Effector memory CD4-positive, alpha-beta T cell (primary cell): ENCODE measurements around the gene VKORC1.

Experiments
- DNase-seq, 3 donors: peaks; one replicate each; pipeline ENCODE4 v3.0.0-alpha.2; 2020
- H3K27ac ChIP-seq: 2 replicates; pipeline ENCODE4 v1.7.0; 2013; ENCODE audit warnings: mild to moderate bottlenecking, low read length, moderate library complexity; ENCODE audit not compliant: insufficient read depth, poor library complexity, severe bottlenecking
- H3K27me3 ChIP-seq: replicated peaks from 2 replicates; pipeline ENCODE4 v1.7.0; 2013; ENCODE audit warnings: mild to moderate bottlenecking, low read length; ENCODE audit not compliant: insufficient read depth, control insufficient read depth, poor library complexity, severe bottlenecking
- H3K36me3 ChIP-seq: 2 replicates; pipeline ENCODE4 v1.7.0; 2013; ENCODE audit warnings: mild to moderate bottlenecking, low read length, moderate library complexity; ENCODE audit not compliant: control insufficient read depth, insufficient read depth
- H3K4me1 ChIP-seq: 2 replicates; pipeline ENCODE4 v1.7.0; 2013; ENCODE audit warnings: low read length, mild to moderate bottlenecking; ENCODE audit not compliant: control insufficient read depth, insufficient read depth, poor library complexity, severe bottlenecking
- H3K4me3 ChIP-seq: 2 replicates; pipeline ENCODE4 v1.7.0; 2013; ENCODE audit warnings: low read length, low read depth, mild to moderate bottlenecking; ENCODE audit not compliant: insufficient read depth, poor library complexity, severe bottlenecking
- H3K9me3 ChIP-seq: 2 replicates; pipeline ENCODE4 v1.7.0; 2013; ENCODE audit warnings: mild to moderate bottlenecking, low read length, moderate library complexity; ENCODE audit not compliant: control insufficient read depth

The VKORC1 gene

GRCh38 chr16:31088459-31089183, 6.0 kb downstream of the VKORC1 start, which contains the start of gene PRSS53:
Gene PRSS53 (minus strand): TSS chr16:31088943. CDS start chr16:31088809, 134 bp downstream.
- no peak within 1 kb of the TSS for H3K4me3 ChIP-seq
- peaks cover 26% of the 10 kb centered on the region for H3K36me3 ChIP-seq
- no peak for DNase-seq
- no peaks in the 10 kb centered on the region for H3K9me3 ChIP-seq
- no peaks in the 10 kb centered on the region for H3K27me3 ChIP-seq
- H3K27ac ChIP-seq = no peak within 1 kb of the TSS
- peaks cover 4% of the 10 kb centered on the region for H3K4me1 ChIP-seq

- no peaks in the 10 kb centered on the region for H3K27me3 ChIP-seq
- no peaks in the 10 kb centered on the region for H3K9me3 ChIP-seq
- no peak overlapping the region for H3K27ac ChIP-seq
- H3K4me1 ChIP-seq = no peaks in the 10 kb centered on the region
- H3K4me3 ChIP-seq = no peak overlapping the region
- H3K36me3 ChIP-seq = peaks cover 26% of the 10 kb centered on the region
- no peak for DNase-seq
Measured at GRCh38 chr16:31087971-31088370, 6.6 kb downstream of the VKORC1 start.

- no peak overlapping the region for H3K4me3 ChIP-seq
- no peaks in the 10 kb centered on the region for H3K4me1 ChIP-seq
- H3K27ac ChIP-seq = no peak overlapping the region
- peaks cover 25% of the 10 kb centered on the region for H3K36me3 ChIP-seq
- no peaks in the 10 kb centered on the region for H3K27me3 ChIP-seq
- H3K9me3 ChIP-seq = no peaks in the 10 kb centered on the region
- DNase-seq = no peak
Measured at GRCh38 chr16:31087481-31087880, 7.1 kb downstream of the VKORC1 start.

GRCh38 chr16:31086629-31086906, 8.0 kb downstream of the VKORC1 start:
- no peak for DNase-seq
- H3K27me3 ChIP-seq = no peaks in the 10 kb centered on the region
- no peaks in the 10 kb centered on the region for H3K4me1 ChIP-seq
- H3K4me3 ChIP-seq = no peak overlapping the region
- H3K36me3 ChIP-seq = peaks cover 29% of the 10 kb centered on the region
- H3K27ac ChIP-seq = no peak overlapping the region
- no peaks in the 10 kb centered on the region for H3K9me3 ChIP-seq

- no peaks in the 10 kb centered on the region for H3K4me1 ChIP-seq
- H3K36me3 ChIP-seq = peaks cover 28% of the 10 kb centered on the region
- no peak overlapping the region for H3K27ac ChIP-seq
- no peaks in the 10 kb centered on the region for H3K27me3 ChIP-seq
- no peaks in the 10 kb centered on the region for H3K9me3 ChIP-seq
- DNase-seq = no peak
- H3K4me3 ChIP-seq = no peak overlapping the region
Measured at GRCh38 chr16:31085873-31086628, 8.5 kb downstream of the VKORC1 start.

- Histone ChIP-seq H3K27me3 (no peaks in the 10 kb centered on the region), H3K4me3 (no peak overlapping the region), H3K9me3 (no peaks in the 10 kb centered on the region), H3K27ac (no peak overlapping the region), H3K4me1 (no peaks in the 10 kb centered on the region), H3K36me3 (peaks cover 28% of the 10 kb centered on the region)
- no peak for DNase-seq
Measured at GRCh38 chr16:31085411-31085810, 9.2 kb downstream of the VKORC1 start.

GRCh38 chr16:31084584-31085302, 9.9 kb downstream of the VKORC1 start:
- peaks cover 28% of the 10 kb centered on the region for H3K36me3 ChIP-seq
- no peak overlapping the region for H3K4me3 ChIP-seq
- H3K9me3 ChIP-seq = no peaks in the 10 kb centered on the region
- no peaks in the 10 kb centered on the region for H3K27me3 ChIP-seq
- no peaks in the 10 kb centered on the region for H3K4me1 ChIP-seq
- H3K27ac ChIP-seq = no peak overlapping the region
- no peak for DNase-seq

GRCh38 chr16:31083981-31084380, 10.6 kb downstream of the VKORC1 start:
- no peaks in the 10 kb centered on the region for H3K9me3 ChIP-seq
- DNase-seq = no peak
- H3K27me3 ChIP-seq = no peaks in the 10 kb centered on the region
- no peaks in the 10 kb centered on the region for H3K4me1 ChIP-seq
- no peak overlapping the region for H3K27ac ChIP-seq
- peaks cover 34% of the 10 kb centered on the region for H3K36me3 ChIP-seq
- H3K4me3 ChIP-seq = no peak overlapping the region

- no peak overlapping the region for H3K4me3 ChIP-seq
- no peaks in the 10 kb centered on the region for H3K4me1 ChIP-seq
- DNase-seq = no peak
- no peak overlapping the region for H3K27ac ChIP-seq
- H3K9me3 ChIP-seq = no peaks in the 10 kb centered on the region
- H3K27me3 ChIP-seq = no peaks in the 10 kb centered on the region
- peaks cover 38% of the 10 kb centered on the region for H3K36me3 ChIP-seq
Measured at GRCh38 chr16:31083556-31083955, 11.0 kb downstream of the VKORC1 start.

GRCh38 chr16:31083081-31083480, 11.5 kb downstream of the VKORC1 start:
- peaks cover 43% of the 10 kb centered on the region for H3K36me3 ChIP-seq
- DNase-seq = no peak
- H3K27me3 ChIP-seq = no peaks in the 10 kb centered on the region
- H3K9me3 ChIP-seq = no peaks in the 10 kb centered on the region
- H3K27ac ChIP-seq = no peak overlapping the region
- no peak overlapping the region for H3K4me3 ChIP-seq
- H3K4me1 ChIP-seq = no peaks in the 10 kb centered on the region
